ENCODE results near the gene MACROD1. TPM values are rescaled to one million over a fixed set of nuclear protein-coding genes. Genes with fewer than 3 reads are reported as not detected.

Gene MACROD1
- total and polyA plus RNA-seq, 2 of the 13 experiments (the other 11 are each of a cell fraction or from before 2014, with no cell fraction given): 23.1 to 34.5 TPM

GRCh38 chr11:64173616-64174355 is 7.9 kb upstream of the MACROD1 start:
- FAIRE-seq (no peak), DNase-seq (ENCODE audit: low spot score) (no peak), ATAC-seq (peak; percentile 51)
- Histone ChIP-seq H3K79me2 (ENCODE audit: insufficient read depth, low read length) (no peaks in the 10 kb centered on the region), H3K4me2 (ENCODE audit: low read depth, low read length) (no peak overlapping the region), H2AFZ (ENCODE audit: low read length) (no peak overlapping the region), H4K20me1 (ENCODE audit: insufficient read depth, low read length) (no peaks in the 10 kb centered on the region), H3K4me3 (replicated peaks in 1 of 3; ENCODE audit: insufficient read depth in 1 of 3, low read depth in 2 of 3, low read length in 3 of 3) (no peak overlapping the region), H3K27ac (ENCODE audit: extremely low read length, insufficient read depth, low read length) (no peak overlapping the region), H3K4me1 (ENCODE audit: insufficient read depth, low read length) (peaks cover 13% of the 10 kb centered on the region), H3K36me3 (replicated peaks in 1 of 2; ENCODE audit: control insufficient read depth in 1 of 2, insufficient read depth in 2 of 2, low read length in 2 of 2) (no peaks in the 10 kb centered on the region), H3K27me3 (ENCODE audit: control insufficient read depth in 1 of 2, insufficient read depth in 2 of 2, low read length in 2 of 2) (no peaks in the 10 kb centered on the region), H3K9me3 (ENCODE audit: low read length) (peaks cover 4% of the 10 kb centered on the region), H3K9ac (ENCODE audit: insufficient read depth, low read depth, low read length) (no peak overlapping the region)
- intact Hi-C loops (cut with micrococcal nuclease; ENCODE audit: unreplicated experiment) (no loop called here), in situ Hi-C loops (cut with HindIII; ENCODE audit: extremely low pct_ligation_motif_present, low pct_unique_long_range_greater_than_20kb) (no loop called here)
- ChIA-PET POLR2A (interaction anchor here (2.2 kb wide), 1 partner anchor 11 kb away, joined by 8 read pairs; the partner anchor contains the start of gene STIP1), CTCF (ENCODE audit: low intra/inter-chr PET ratio, low total read pairs) (no interaction called here)
- WGBS (ENCODE audit: low lambda C conversion rate): 86% methylated on average over 4 of the region's 4 CpGs
- BruUV-seq (replicated peaks): no TSS peak
- no peak for TF ChIP-seq ZBTB26 (CRISPR knock-in tag; IDR thresholded peaks at IDR 0.05; ENCODE audit: borderline replicate concordance)
- TF ChIP-seq ASH2L (IDR thresholded peaks at IDR 0.05; ENCODE audit: insufficient read length, low read depth, low read length): no peak
- TF ChIP-seq ZNF331 (CRISPR knock-in tag; IDR thresholded peaks at IDR 0.05): peak; percentile 100
- no peak for TF ChIP-seq YEATS2 (CRISPR knock-in tag; IDR thresholded peaks at IDR 0.05; ENCODE audit: borderline replicate concordance)
- no peak for TF ChIP-seq ZNF230 (CRISPR knock-in tag; IDR thresholded peaks at IDR 0.05)
- TF ChIP-seq ZNF33B (CRISPR knock-in tag; IDR thresholded peaks at IDR 0.05): no peak
- TF ChIP-seq RNF219 (CRISPR knock-in tag; IDR thresholded peaks at IDR 0.05): no peak
- TF ChIP-seq ZNF574 (CRISPR knock-in tag; IDR thresholded peaks at IDR 0.05): no peak
- TF ChIP-seq ATF6 (CRISPR knock-in tag; conservative IDR thresholded peaks at IDR 0.05): no peak
- TF ChIP-seq MAFF (IDR thresholded peaks at IDR 0.05; ENCODE audit: low read depth, low read length): 0 out of 2 replicates have a peak, but pooled peaks have one; percentile 30
- no peak for TF ChIP-seq ZNF34 (CRISPR knock-in tag; IDR thresholded peaks at IDR 0.05; ENCODE audit: borderline replicate concordance)
- TF ChIP-seq E2F5 (CRISPR knock-in tag; conservative IDR thresholded peaks at IDR 0.05): no peak
- no peak for TF ChIP-seq IRF1 (CRISPR knock-in tag; IDR thresholded peaks at IDR 0.05; ENCODE audit: low read depth)

All from HepG2 (cell line).